COR-L47 (cell line): ENCODE data around the gene DNASE1L1.
"Not testable (repeated sequence)": the region's sequence is repeated elsewhere in the genome, so short reads cannot be mapped to it uniquely, and the experiment has no call there.

ENCODE experiments used
- DNase-seq: peaks from one replicate; lab custom pipeline; 2025; lab: John Stamatoyannopoulos, UW

The DNASE1L1 gene

DNA sequence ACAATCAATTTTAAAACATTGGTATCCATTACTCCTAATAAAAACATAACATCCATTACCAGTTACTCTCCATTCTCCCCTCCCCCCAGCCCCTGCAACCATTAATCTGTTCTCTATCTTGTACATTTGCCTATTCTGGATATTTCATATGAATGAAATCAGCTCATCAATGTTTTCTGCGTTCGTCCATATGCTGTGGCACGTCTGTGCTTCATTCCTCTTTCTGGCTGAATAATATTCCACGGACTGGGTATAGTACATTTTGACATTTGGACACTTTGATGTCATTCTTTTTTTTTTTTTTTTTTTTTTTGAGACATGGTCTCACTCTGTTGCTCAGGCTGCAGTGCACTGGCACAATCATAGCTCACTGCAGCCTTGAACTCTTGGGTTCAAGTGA, 5.2 kb downstream of the DNASE1L1 start:
- no peak for DNase-seq

DNA sequence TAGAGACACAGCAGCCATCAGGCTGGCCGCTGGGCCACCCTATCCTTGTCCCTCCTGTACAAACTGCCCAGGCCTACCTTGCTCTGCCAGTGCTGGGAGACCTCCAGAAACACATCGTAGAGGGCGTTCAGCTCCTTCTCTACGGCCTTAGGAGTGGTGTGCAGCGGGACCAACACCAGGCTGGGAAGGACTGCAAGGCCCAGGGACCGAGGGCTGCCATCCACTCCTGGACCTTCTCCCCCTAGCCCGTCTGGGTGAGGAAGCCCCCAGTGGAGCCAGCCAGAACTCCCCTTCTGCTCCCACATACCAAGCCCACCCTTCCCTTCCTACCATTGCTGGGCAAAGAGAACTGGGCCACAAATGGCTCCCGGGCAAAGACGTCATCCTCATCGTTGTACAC, 5.9 kb downstream of the DNASE1L1 start:
- DNase-seq: no peak

- no peak for DNase-seq
These were observed 6.4 kb downstream of the DNASE1L1 start for GRCh38 chrX:154402622-154403127.

DNA sequence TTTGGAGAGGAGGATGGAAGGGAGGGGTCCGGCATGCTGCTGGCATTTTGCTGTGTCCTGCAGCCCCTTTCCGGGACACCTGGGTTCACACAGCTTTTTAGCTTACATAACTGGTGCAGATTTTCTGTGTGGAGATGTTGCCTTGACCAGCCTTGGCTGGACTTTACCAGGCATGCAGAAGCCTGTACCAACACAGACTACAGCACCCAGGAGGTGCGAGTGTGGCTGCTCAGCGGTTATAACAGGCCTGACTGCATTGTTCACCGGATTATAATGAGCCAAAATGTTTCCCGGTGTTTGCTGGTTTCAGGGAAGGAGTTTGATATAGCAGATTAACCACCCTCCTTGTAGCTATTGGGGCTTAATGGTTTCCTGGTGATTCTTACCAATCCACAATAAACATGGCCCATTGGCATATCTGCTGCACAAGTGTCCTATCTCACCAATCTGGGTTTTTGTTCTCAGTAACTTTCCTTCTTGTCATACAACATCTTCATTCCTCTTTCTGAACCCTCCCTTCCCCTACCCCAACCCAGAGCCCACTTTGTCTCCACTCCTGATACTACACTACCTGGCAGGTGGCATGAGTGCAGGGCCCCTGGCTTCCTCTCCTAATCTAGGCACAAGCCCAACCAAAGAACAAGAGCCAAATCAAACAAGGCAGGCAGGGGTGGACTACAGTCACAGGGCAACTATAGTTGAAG, 7.0 kb downstream of the DNASE1L1 start:
- no peak for DNase-seq

DNA sequence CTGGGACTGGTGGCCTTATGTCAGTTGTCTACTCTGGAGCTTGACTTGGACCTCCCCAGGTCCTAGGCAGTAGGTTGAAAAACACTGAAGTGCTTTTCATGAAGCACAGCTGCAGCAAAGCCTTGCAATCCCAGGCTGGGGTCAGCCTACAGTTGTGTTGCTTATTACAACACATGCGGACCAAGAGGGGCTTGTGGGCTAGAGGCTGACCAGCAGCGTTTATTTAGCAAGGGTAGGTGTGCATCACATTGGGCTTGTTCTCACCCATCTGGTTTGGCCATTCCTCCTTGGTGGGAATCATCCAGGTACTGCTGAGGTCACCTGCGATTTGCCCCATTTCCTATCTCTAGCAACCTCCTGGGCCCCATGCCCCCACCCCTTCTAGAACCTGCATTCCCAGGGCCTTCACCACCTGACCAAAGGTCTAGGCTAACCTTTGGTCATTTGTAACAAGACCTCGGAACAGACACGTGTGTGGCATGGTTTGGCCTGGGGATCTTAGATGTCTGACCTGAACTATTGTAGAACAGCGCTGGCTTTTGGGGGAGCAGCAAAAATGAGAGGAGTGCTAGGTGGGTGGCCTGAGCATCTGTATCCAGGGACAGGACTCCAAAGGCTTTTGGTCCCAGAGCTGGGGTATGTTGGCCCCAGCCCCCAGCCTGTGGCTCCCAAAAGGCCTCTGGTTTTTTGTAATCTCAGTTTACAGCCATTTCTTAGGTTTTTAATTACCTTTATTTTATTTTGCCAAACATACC, 7.8 kb downstream of the DNASE1L1 start:
- no peak for DNase-seq

DNA sequence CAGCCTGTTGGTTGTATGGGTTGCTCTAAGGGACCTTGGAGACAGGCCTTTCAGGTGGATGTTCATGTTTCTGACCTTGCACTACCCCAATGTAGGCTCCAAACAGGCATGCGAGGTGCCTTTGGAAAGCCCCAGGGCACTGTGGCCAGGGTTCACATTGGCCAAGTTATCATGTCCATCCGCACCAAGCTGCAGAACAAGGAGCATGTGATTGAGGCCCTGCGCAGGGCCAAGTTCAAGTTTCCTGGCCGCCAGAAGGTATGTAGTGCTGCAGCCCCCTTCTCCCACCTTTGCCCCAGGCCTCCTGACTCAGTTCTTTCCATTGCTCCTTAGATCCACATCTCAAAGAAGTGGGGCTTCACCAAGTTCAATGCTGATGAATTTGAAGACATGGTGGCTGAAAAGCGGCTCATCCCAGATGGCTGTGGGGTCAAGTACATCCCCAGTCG, 8.7 kb downstream of the DNASE1L1 start:
- not testable (repeated sequence) for DNase-seq

- DNase-seq: no peak
These were observed 9.3 kb downstream of the DNASE1L1 start for GRCh38 chrX:154399527-154400368.

DNA sequence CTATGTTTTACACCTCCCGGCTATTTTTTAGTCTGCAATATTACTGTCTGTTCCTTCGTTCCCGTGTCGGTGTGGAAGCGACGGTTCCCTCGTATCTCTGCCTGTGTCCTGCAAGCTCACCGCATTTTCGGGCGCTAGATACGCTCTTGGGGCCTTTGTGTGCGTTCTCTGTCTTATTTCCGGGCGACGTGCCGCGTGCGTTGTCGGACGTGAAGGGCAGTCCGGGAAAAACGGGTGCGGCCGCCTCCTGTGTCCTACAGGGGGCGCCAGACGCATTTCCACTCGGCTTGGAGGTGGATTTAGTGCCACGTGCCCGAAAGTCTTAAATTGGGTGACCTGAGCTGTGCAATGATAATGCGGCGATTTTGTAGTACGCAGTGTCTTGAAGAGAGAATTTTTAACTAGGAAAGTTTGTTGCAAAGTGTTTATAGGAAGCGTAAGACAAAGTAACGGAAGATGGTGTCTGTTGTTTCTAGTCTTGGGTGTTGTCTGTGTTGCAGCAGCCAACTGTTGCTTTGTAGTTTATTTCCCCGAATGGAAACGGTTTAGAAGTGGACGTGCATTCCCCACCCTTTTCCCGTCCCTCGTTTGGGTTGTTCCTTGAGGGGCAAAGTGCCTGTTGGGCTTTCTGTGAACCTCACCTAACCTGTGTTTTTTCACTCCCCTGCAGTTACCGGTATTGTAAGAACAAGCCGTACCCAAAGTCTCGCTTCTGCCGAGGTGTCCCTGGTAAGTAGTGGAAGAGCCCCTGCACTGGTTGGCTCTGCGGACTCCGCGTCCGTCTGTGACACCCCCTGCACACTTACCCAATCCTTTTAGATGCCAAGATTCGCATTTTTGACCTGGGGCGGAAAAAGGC, 10.2 kb downstream of the DNASE1L1 start:
- DNase-seq: peak; percentile 71

DNA sequence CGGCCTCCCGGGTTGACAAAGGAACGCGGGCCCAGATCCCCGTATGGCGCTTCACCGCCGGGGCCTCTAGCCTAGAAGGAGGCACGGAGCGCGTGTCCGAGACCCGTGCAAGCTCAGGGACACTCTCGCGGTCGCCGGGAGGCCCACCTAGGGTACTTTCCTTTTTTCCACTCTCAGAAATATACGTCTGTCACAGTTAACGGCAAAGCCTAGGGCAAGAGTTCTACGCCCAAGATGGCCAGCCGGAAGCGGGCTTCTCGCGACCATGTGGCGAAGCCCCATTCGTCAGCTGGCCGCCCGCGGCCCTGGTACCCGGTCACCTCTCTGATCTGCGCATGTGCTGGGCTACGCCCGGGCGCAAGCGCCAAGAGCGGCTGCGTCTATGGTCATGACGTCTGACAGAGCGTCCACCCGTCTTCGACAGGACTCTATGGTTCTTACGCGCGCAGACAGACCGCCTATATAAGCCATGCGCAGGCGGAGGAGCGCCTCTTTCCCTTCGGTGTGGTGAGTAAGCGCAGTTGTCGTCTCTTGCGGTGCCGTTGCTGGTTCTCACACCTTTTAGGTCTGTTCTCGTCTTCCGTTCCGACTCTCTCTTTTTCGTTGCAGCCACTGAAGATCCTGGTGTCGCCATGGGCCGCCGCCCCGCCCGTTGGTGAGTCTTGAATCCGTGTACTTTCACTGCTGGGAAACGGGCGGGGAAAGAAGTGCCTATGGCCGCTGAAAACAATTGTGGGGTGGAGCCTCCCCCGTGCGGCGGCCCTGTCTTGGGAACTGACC, 11.0 kb downstream of the DNASE1L1 start, which contains the start of gene RPL10:
RPL10 (plus strand) TSS at position 490 of the 780 bp plus-strand sequence; CDS start at position 633, 143 bp downstream.
- peak; percentile 93 for DNase-seq

DNA sequence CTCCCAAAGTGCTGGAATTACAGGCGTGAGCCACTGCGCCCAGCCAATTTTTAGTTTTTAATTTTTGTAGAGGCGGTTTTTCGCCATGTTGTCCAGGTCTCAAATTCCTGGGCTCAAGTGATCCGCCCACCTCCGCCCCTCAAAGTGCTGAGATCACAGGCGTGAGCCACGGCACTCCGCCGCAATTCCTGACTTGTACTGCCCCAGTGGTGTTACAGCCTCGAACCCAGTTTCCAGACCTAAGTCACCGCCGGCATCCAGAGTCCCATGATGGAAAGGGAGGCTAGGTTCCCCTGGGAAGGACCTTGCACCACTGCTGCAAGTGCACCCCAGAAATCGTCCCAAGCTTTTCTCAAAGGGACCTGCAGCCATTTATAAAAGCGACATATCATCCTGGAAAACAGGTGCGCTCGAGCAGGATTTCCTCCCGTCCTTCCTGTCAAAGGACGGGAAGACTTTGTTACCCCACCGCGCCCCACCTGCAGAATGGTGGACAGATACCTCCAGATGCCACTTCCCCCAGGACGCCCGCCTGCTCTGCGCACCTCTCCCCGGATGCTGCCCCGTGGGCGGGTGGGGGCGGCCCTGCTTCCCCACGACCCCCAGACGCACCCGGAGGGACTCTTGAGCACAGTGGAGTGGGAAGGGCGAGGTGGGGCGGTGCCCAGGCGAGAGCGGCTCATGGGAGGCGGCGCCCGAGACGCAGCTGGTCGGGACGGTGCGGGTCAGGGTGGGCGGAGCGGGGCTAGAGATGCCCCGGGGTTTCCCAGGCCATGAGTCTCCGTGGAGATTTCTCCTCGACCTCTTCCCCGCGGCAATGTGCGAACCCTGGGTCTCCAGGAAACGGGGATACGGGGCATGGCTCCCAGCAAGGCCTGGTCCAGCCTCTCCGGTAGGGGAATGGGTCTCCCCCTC, 11.8 kb downstream of the DNASE1L1 start:
- peak; percentile 35 for DNase-seq

- not testable (repeated sequence) for DNase-seq
These were observed 12.7 kb downstream of the DNASE1L1 start for GRCh38 chrX:154396363-154396762.

DNA sequence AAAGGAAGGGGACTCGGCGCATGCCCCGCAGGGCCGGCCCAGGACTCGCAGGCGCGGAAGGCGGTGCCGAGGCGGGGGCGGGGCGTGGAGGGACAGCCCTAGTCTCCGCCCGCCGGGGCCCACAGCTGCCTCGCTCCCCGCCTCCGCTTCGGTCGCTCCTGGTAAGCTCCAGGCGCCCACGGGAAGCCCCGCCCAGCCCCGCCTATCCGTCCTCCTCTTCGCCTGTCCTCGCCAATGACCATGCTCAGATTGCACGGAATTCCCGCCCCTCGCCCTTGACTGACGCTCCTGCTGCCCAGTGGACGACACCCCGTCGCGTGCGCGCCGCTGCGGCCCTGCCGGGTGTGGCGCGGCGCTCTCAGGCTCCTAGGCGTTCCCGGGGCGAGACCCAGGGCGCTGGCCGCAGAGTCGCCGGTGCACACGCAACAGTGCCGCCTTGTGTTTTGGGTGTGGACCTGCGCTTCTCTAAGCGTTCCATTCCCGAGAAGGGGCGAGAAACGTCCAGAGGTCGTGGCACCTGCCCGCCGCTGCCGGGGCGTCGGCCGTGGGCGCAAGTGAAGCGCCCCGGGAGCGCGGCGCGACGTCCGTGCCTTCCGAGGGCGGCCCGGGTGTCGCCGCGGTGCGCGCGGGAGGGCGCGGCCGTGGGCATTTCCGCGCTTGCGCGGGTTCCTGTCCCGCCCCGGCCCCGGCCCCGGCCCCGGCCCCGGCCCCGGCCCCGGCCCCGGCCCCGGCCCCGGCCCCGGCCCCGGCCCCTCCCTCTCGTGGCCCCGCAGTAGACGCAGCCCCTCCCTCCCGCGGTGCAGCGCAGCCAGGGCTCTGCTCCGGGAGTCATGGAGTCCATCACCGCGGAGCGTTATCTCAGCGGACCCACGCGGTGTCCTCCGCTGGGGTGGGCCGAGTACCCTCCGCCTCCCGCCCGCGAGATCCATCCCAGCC, 19.0 kb downstream of the DNASE1L1 start:
- not testable (repeated sequence) for DNase-seq

GRCh38 chrX:154388649-154389048, 20.4 kb downstream of the DNASE1L1 start:
- DNase-seq: not testable (repeated sequence)

DNA sequence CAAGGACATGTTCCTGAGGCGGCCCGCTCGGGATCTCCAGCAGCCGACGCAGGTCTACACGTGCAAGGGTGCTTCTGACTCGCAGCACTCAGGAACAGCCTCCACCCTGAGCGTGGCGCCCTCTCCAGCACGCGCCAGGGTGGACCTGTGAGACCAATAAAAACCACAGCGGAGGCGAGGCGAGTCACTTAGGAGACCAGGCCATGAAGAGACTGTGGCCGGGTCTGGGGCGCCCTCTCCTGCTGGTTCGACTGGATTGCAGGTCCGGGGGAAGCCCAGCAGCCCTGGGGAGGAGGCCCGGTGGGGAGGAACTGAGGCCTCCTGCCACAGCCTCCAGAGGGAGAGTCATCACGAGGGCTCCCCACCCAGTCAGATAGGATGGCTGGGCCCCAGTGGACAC, 21.0 kb downstream of the DNASE1L1 start:
- DNase-seq: not testable (repeated sequence)

GRCh38 chrX:154384284-154384892, 24.7 kb downstream of the DNASE1L1 start:
- DNase-seq: no peak

- DNase-seq: no peak
These were observed 25.4 kb downstream of the DNASE1L1 start for GRCh38 chrX:154383359-154384283.
